DOHH2 (cell line): ENCODE results near the gene CAPS2.

Source experiments
- CTCF ChIP-seq: fragments of 200-600 bp; sonication (generic); IDR thresholded peaks from one replicate; pipeline ENCODE4 v1.5.1; 2014; ENCODE audit warnings: antibody characterized with exemption, mild to moderate bottlenecking, low read depth, low read length; ENCODE audit not compliant: poor library complexity, severe bottlenecking
- EZH2phosphoT487 ChIP-seq: fragments of 200-600 bp; sonication (generic); IDR thresholded peaks from 2 replicates; pipeline ENCODE4 v1.6.1; 2017; ENCODE audit warnings: borderline replicate concordance, mild to moderate bottlenecking, antibody characterized with exemption, low read length, moderate library complexity, mixed read lengths

GRCh38 chr12:75361408-75361807 is 31.3 kb upstream of the CAPS2 start:
- TF ChIP-seq CTCF (no peak), EZH2phosphoT487 (no peak)
